GM10847 (cell line): ENCODE measurements around the gene KCNJ10.

Experiments used
- POLR2A ChIP-seq: IDR thresholded peaks from 2 replicates; pipeline ENCODE4 v1.6.1; 2011; ENCODE audit not compliant: insufficient read length; ENCODE audit errors: extremely low read depth

KCNJ10 gene

DNA sequence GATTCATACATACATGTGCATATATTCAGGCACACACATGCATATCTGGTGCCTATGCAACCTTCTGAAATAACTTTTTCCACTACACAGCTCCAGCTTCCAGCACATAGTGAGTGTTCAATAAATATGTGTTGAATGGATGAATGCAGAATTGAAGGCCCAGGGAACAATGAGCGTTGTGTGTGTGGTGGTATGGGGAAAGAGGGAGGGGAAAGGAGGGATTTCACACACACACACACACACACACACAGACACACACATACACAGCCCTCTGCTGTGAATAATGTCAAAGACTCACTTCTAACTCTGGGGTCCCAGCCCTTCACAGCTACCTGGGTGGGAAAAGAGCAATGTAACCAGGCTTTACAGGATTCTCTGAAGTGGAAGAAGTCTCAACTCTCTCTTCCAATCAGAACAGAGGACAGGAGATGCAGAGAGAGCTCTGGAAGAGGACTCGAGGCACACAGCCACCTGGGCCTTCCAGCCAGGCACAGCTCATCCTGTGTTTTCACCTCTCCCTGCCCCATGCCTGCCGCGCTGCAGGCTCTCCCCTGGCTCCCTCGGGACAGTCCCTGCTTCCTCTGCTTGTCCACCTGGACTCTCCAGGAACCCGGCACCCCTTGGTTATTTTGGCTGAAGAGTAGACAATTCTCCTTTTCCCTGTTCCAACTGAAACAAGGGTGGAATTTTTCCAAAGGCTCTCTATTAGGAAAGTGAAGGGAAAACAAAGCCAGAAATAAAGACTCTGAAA lies 33.9 kb upstream of the KCNJ10 start:
- TF ChIP-seq POLR2A = no peak

DNA sequence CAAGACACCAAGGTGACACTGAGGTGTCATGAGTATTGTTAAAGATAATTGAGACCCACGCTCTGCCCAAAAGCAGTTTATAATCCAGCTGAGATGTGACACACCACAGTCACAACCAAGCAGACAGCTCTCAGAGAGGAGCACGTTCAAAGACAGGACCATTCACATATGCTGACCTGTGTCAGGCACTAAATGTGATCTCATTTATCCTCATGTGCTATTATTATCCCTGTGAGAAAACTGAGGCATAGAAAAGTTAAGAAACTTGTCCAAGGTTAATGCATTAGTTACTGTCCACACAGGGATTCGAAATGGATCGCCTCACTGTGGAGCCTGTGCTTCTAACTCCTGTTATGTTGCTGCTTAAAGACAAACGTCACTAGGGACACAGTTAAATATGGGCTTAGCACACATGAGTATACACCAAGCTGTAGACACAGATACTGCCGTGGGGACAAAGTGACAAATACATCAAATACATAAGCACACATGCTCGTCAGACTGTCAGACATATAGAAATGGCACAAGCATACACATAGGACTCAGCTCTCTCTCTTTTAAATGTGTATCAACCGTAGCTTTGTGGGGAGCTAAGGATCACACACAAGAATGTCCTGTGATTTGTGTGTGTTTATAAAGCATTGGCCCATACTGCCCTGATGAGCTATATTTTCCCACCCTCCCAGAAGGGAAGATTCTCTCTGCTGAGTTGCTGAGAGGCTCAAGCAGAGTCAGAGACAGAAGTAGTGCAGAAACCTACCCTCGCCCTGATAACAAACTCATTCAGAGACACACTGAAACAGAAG lies 32.0 kb upstream of the KCNJ10 start:
- no peak for TF ChIP-seq POLR2A

DNA sequence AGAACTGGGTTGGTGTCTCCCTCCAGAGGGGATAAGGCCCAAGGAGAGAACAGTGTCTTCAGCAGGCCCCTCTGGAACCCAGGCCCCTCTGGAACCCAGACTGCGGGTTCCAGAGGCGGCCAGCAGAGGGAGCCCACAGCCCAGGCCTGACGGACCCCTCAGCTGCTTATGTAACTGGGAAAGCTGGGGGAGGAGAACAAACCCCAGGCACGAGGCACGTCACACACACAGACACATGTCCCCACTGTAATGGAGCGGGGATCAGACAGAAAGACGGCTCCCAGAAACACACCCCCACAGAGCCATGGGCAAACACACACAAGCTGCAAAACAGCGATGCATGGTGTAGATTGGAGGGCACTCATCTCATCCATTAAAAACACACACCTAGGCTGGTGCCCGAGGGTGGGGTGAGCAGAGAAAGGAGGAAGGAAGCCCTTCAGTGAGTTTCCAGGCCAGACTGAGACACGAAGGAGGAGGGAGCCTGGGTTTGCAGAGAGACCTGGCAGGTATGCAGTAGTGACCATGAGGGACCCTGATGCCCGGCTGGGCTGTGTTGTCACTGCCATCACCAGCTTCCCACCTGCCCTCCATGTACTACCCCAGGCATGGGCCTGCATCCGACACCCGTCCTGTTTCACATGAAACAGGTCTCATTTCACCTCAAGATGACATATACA lies 31.2 kb upstream of the KCNJ10 start:
- no peak for TF ChIP-seq POLR2A

DNA sequence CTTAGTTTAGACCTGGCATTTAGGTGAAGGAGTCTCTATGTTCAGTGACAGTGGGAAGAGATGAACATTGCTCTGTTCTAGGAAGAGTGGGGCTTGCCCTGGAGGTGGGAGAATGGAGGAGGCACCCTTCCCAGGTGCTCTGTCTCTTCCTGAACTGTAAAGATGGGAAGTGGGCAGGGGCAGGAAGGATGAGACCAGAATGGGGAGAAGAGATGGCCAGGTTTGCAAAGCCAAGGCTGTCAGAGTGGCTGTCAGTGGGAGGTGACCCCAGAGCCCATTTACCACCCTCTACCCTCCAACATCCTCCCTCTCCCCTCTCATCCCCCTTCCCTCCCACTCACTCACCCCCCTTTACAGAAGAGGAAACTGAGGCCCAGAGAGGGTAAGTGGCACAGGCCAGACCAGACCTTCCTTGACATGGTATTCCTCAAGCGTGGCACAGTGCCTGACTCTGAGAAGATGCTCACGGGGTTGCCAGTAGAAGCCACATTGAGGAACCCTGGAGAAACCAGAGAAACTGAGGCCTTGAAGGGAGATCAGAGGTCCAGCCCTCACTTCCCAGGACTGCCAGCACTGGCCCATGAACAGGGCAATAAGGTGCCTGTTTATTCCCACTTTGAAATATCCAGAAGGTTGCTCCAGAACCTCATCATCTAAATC lies 29.9 kb upstream of the KCNJ10 start:
- no peak for TF ChIP-seq POLR2A

DNA sequence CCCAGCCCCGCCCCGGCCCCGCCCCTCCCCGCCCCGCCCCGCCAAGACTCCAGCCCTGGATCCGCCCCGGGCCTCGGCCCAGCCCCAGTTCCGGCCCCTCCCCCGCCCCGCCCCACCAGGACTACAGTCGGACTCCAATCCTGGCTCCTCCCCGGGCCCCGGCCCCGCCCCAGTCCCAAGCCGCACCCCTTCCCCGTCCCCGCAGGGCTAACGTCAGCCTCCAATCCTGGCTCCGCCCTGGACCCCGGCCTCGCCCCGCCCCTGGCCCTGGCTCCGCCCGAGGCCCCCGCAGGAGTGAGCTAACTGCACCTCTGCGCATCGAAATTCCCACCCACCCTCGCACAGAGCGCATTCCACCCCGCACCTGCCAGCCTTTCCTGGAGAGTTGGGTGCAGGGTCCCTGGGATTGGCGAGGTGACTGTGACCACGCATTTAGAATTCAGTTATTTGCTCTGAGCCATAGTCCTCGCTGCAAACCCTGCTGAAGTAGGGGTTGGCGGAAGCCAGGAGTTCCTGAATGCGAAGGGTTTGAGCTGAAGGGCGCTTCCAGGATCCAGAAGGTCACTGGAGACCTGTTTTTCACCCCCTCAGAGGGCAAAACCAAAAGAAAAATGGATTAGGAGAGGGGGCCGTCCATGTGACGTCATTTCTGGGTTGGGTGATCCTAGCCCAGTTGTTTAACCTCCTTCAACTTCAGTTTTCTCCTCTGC lies 29.0 kb upstream of the KCNJ10 start:
- no peak for TF ChIP-seq POLR2A

DNA sequence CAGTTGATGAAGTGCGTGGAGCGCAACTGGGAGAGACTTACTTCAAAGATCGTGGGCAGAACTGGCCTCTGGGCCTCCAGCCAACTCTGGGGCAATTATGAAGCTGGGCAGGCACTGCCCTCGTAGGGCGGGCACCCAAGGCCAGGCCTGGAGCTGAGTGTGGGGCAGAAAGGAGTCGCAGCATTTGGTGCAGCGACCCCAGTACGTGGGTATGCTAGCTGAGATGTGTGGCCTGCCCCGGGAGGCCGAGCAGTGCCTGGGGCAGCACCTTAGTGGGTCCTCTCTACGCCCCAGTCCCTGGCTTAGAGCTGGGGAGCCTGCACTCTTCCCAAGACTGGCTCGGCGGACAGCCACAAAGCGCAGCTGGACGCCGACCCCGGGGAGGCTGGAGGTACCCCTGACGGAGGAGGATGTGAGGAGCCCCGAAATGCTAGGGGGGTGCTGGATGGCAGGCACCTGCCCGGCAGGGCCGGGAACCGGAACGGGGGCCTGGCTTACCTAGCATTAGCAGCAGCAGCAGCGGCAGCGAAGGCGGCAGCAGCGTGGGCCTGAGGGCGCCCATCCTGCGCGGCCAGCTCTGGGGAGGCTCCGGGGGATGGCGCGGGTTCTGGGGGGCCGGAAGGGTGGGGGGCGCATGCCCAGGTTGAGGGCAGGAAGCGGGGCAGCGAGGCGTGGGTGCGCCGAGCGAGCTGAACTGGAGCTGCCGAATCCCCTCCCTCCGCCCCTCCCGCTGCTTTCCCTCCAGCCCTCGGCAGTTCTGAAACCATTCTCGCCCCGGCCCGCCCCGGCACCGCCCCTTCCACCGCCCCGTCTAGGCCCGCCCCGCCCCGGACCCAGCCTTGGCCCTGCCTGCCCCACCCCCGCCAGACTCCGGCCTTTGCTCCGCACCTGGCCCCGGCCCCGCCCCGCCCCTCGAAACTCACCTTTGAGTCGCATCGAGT lies 28.2 kb upstream of the KCNJ10 start, which contains the start of gene IGSF8:
Gene IGSF8, minus strand, starts transcription at position 709 of the 941 bp plus-strand sequence. Its CDS starts 147 bp downstream, at position 562.
- TF ChIP-seq POLR2A = peak; percentile 19

DNA sequence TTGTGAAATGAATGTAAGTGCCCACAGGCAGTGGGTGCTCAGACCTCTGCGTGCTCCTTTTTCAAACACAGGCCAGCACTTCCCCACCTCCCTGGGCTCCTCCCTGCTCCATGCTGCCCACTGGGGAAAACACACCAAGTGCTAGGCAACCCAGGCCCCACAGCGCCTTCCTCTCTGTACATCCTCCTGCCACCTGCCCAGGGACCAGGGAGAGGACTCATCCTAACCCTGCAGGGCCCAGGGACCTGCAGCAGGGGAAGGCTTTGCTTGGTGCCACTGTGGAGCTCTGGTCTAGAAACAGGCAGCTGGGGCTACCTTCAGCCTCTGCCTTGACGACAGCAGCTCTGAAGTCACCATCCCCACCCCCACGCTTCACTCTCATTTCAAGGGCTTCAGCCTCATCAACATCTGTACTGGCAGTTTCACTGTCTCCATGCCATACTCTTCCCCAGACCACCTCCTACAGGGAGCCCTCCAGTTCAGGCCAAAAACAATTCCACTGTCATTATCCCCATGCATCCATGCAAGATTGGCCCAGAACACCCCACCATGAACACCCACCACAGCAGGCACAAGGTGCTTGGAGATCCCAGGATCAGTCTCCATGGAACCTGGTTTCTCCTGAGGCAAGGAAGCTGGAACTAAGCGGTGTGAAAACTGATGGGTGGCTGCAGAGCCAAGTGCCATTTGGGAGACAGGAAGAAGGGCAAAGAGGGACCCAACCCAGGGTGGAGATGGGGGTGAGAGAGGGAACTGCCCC lies 27.4 kb upstream of the KCNJ10 start:
- no peak for TF ChIP-seq POLR2A

DNA sequence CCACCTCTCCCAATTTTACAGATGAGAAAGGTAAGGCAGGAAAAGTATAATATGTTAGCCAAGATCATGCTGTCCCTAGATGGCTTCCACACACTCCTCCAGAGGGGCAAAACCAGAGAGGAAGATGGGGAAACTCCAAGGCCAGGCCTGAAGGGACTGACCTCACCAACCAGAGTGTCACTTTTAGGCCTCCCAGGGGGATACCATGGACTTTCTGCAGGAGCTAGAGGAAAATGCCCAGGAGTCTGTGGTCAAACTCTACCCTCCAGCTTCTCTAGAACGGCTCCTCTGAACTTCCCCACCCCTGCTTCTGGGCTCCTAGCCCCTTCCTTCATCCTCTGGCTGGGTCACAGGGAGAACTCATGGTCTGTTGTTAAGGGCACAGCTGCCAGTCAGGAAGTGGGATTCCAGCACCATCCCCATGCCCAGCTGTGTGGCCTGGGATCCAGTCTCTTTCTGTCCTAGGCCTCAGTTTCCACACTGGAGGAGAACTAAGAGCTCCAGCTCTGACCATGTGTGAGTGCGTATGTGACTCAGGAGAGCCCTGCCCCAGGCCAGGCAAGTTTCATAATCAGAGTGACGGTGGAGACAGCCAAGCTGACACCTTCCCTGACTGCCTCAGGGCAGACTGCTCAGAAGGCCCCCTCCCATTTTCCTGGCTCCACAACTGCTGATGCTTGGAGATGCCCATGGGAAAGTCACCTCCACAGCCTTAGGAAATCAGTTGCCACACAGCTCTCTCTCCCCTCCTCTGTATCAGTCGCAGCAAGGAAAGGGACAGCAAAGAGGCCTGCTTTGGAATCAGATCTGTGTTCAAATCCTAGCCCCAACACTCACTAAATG lies 26.5 kb upstream of the KCNJ10 start:
- TF ChIP-seq POLR2A = no peak

DNA sequence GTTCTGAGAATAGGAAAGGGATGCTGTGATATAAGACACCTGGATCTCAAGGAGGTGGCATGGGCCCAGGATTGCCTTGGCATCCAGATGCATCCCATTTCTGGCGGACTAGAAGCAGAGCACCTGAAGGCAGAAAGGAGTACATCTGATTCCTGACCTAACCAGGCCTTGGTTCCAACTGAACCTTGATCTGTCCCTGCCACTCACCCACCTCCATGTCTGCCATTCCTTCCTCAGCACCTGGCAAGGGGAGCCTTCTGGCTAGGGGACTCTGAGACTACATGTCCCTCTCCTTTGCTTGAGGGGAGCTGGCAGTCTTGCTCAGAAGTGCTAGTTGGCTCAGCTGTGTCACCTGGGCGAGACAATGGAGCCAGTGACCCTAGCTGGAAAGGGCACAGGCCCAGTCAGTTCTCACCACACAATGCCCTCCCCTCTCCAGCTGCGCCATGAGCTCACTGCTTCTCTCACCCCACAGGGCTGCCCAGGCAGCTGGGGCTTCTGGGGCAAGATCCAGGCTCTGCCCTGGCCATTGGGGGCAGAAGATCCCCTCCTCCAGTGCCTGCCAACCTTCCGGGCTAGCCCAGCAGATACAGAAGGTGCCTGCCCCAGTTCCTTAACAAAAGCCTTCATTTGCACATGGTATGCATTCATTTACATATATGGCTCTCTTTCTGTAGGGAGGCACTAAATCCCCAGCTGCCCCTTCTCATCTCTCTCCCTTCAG lies 25.6 kb upstream of the KCNJ10 start:
- TF ChIP-seq POLR2A = no peak

DNA sequence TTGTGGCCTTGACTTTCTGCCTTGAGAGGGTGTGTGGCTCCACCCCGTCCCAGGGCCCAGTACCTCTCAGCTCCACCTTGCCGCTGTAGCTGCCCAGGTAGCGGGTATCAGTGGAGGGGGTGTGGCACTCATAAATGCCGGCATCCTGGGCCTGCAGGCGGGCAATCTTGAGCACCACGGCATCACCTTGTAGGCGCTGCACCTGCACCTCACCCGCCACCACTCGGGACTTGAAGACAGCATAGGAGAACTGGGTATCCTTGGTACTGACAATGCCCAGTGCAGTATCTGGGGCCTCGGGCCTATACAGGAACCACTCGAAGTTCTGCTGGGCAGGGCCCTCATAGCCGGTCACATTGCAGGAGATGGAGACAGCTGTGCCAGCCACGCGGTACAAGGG lies 24.8 kb upstream of the KCNJ10 start:
- no peak for TF ChIP-seq POLR2A

DNA sequence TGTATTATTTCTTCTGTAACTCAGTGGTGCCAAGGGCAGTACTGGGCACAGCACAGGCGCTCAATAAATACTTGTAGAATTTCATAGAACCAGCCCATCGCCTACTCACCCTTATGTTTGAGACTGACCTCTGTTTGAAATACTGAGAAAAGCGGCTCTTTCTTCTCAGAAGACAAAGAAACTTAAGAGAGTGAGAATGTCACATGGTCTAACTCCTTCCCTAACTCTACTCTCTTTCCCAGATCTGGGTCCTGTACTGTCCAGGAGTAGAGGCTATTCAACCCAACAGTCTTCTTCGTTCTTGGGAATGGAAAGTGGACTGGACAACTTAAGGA lies 24.3 kb upstream of the KCNJ10 start:
- no peak for TF ChIP-seq POLR2A
